GM12878 (cell line): Measurements from ENCODE around the gene PRKCD. TPM values are rescaled to one million over a fixed set of nuclear protein-coding genes. Genes with fewer than 3 reads are reported as not detected.

Experiments
- CBFB ChIP-seq: IDR thresholded peaks from 2 replicates; pipeline ENCODE4 v1.6.1; 2016; ENCODE audit warnings: antibody characterized with exemption, low read depth
- CHD1 ChIP-seq: IDR thresholded peaks from 2 replicates; pipeline ENCODE4 v1.6.1; 2012; ENCODE audit warnings: low read depth, low read length, improper control_type of control experiment
- DPF2 ChIP-seq: fragments of 450-650 bp; IDR thresholded peaks from 2 replicates; pipeline ENCODE4 v1.6.1; 2017; ENCODE audit warnings: mild to moderate bottlenecking
- KAT2A ChIP-seq: conservative IDR thresholded peaks from 2 replicates; pipeline ENCODE4 v1.6.1; 2011; ENCODE audit warnings: low read depth, low read length; ENCODE audit not compliant: control insufficient read depth
- MEF2A ChIP-seq: IDR thresholded peaks from 2 replicates; pipeline ENCODE4 v1.6.1; 2011; ENCODE audit warnings: low read depth, mild to moderate bottlenecking, low read length, moderate library complexity; ENCODE audit not compliant: insufficient read depth
- MEF2B ChIP-seq: fragments of 450-650 bp; IDR thresholded peaks from 2 replicates; pipeline ENCODE4 v1.6.1; 2018; ENCODE audit warnings: mild to moderate bottlenecking, moderate library complexity; ENCODE audit not compliant: partially characterized antibody, poor library complexity, severe bottlenecking
- MXI1 ChIP-seq: fragments of 150-350 bp; IDR thresholded peaks from 2 replicates; pipeline ENCODE4 v1.6.1; 2011; ENCODE audit warnings: low read depth, mild to moderate bottlenecking, inconsistent platforms, low read length, improper control_type of control experiment
- MYC ChIP-seq: IDR thresholded peaks from 2 replicates; pipeline ENCODE4 v1.6.1; 2011; ENCODE audit warnings: mild to moderate bottlenecking, low read length, moderate library complexity, inconsistent platforms; ENCODE audit not compliant: insufficient read depth, insufficient replicate concordance, insufficient read length, severe bottlenecking
- NFXL1 ChIP-seq: fragments of 450-650 bp; IDR thresholded peaks from 2 replicates; pipeline ENCODE4 v1.6.1; 2017; ENCODE audit warnings: antibody characterized with exemption, mild to moderate bottlenecking, borderline replicate concordance
- NFYB ChIP-seq: IDR thresholded peaks from 2 replicates; pipeline ENCODE4 v1.6.1; 2011; ENCODE audit warnings: low read depth, mild to moderate bottlenecking, low read length, improper control_type of control experiment, moderate library complexity; ENCODE audit not compliant: insufficient read depth
- NR2F1 ChIP-seq: fragments of 450-650 bp; conservative IDR thresholded peaks from 2 replicates; pipeline ENCODE4 v1.6.1; 2017; ENCODE audit warnings: mild to moderate bottlenecking
- NRF1 ChIP-seq: conservative IDR thresholded peaks from 2 replicates; pipeline ENCODE4 v1.6.1; 2011; ENCODE audit warnings: mild to moderate bottlenecking, low read depth, low read length, improper control_type of control experiment
- POLR2AphosphoS5 ChIP-seq: IDR thresholded peaks from 2 replicates; pipeline ENCODE4 v1.6.1; 2011; ENCODE audit warnings: mild to moderate bottlenecking, low read length, inconsistent platforms
- RAD21 ChIP-seq: IDR thresholded peaks from 2 replicates; pipeline ENCODE4 v1.6.1; 2011; ENCODE audit warnings: mild to moderate bottlenecking, low read depth, low read length, moderate library complexity; ENCODE audit not compliant: insufficient read depth
- SIN3A ChIP-seq: IDR thresholded peaks from 2 replicates; pipeline ENCODE4 v1.6.1; 2012; ENCODE audit warnings: low read depth, low read length, improper control_type of control experiment
- SMAD1 ChIP-seq: fragments of 450-650 bp; IDR thresholded peaks from 2 replicates; pipeline ENCODE4 v1.6.1; 2018; ENCODE audit warnings: mild to moderate bottlenecking, low read depth; ENCODE audit not compliant: partially characterized antibody
- ZBED1 ChIP-seq: IDR thresholded peaks from 2 replicates; pipeline ENCODE4 v1.6.1; 2016; ENCODE audit warnings: borderline replicate concordance
- ZNF207 ChIP-seq: fragments of 450-650 bp; IDR thresholded peaks from 2 replicates; pipeline ENCODE4 v1.6.1; 2014; ENCODE audit warnings: antibody characterized with exemption, mild to moderate bottlenecking, borderline replicate concordance
- ZNF24 ChIP-seq: fragments of 450-650 bp; IDR thresholded peaks from 2 replicates; pipeline ENCODE4 v1.6.1; 2017; ENCODE audit warnings: antibody characterized with exemption, mild to moderate bottlenecking
- polyA plus RNA-seq, 11 experiments: library from polyadenylated mRNA; depleted of rRNA in 4 of 11; unstranded in 6 of 11; stranded (reverse) in 5 of 11; fragments of >200 nt; fragmentation: Nextera tagmentation in 4 of 11; fragmentation: Illumina TruSeq in 1 of 11; extraction: Ambion mirVana in 4 of 11; extraction: Trizol in 1 of 11; gene quantifications; 1 replicate in 1 of 11; 2 replicates in 10 of 11; pipeline versions ENCODE4 v1.2.1 to v1.2.3, GENCODE V29; 2011 to 2016; ENCODE audit warnings: inconsistent platforms in 2 of 11, missing spikeins in 2 of 11, low read depth in 1 of 11
- total RNA-seq, 4 experiments: library from RNA; depleted of rRNA in 3 of 4; stranded (reverse); fragments of >200 nt in 3 of 4; fragmentation: Illumina TruSeq in 1 of 4; extraction: Trizol in 1 of 4; gene quantifications; 2 replicates each; pipeline versions ENCODE4 v1.2.1 to v1.2.3, GENCODE V29; 2013 to 2021
- TF ChIP-seq, protein P1 (sequence below): fragments of 450-650 bp; IDR thresholded peaks from 2 replicates; pipeline ENCODE4 v1.6.1; 2018; ENCODE audit warnings: borderline replicate concordance, mild to moderate bottlenecking; ENCODE audit not compliant: partially characterized antibody
- TF ChIP-seq, protein P2 (sequence below): IDR thresholded peaks from 2 replicates; pipeline ENCODE4 v1.6.1; 2011; ENCODE audit warnings: low read depth, low read length, improper control_type of control experiment, borderline replicate concordance
- TF ChIP-seq, protein P3 (sequence below): fragments of 450-650 bp; IDR thresholded peaks from 2 replicates; pipeline ENCODE4 v1.6.1; 2016; ENCODE audit warnings: mild to moderate bottlenecking
- TF ChIP-seq, protein P4 (sequence below): IDR thresholded peaks from 2 replicates; pipeline ENCODE4 v1.6.1; 2012; ENCODE audit warnings: low read depth, low read length, improper control_type of control experiment
- TF ChIP-seq, protein P5 (sequence below): IDR thresholded peaks from 2 replicates; pipeline ENCODE4 v1.6.1; 2012; ENCODE audit warnings: low read depth, low read length, improper control_type of control experiment

Gene PRKCD
- total and polyA plus RNA-seq, 10 of the 15 experiments (the other 5 are each of a cell fraction or from before 2014, with no cell fraction given), result 10.0 to 114 (median 42.4) TPM

DNA sequence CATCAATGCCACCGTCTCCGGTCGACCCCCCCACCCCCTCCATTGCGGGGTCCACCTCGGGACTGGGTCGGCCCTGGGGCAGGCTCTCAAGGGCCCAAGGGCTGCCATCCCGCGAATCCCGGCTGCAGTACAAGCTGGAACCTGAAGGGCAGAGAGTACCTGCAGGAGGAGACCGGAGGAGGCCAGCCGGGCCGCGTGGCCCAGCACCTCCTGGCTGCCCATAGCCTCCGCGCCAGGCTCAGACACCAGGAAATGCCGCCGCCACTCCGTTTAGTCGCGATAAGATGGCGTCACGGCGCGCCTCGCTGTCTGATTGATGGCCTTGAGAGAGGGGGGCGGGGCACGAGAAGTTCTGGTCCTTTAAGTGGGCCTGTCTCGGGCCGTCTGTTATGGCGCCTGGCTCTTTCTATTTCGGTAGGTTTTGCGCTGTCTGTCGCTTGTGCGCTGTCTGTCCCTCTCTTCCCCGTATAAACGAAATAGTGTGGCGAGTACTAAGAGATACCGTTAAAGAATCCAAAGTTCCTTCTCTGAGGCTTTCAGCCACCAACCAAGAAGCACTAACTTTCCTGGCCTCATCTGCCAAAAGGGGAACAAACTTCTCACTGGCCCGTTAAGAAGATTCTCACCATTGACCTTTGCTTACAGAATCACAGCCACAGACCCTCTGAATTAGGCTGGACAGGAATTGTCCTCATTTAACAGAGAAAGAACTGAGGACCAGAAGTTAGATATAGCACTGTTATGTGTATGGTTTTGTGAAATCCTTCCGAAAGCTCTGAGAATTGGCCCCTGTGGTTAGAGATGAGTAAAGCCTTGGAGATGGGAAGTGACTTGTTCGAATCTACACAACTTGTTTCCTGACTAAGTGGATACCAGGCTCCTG, 30.6 kb upstream of the PRKCD start, which contains the start of gene RFT1 (continued):
- TF ChIP-seq, protein P1, sequence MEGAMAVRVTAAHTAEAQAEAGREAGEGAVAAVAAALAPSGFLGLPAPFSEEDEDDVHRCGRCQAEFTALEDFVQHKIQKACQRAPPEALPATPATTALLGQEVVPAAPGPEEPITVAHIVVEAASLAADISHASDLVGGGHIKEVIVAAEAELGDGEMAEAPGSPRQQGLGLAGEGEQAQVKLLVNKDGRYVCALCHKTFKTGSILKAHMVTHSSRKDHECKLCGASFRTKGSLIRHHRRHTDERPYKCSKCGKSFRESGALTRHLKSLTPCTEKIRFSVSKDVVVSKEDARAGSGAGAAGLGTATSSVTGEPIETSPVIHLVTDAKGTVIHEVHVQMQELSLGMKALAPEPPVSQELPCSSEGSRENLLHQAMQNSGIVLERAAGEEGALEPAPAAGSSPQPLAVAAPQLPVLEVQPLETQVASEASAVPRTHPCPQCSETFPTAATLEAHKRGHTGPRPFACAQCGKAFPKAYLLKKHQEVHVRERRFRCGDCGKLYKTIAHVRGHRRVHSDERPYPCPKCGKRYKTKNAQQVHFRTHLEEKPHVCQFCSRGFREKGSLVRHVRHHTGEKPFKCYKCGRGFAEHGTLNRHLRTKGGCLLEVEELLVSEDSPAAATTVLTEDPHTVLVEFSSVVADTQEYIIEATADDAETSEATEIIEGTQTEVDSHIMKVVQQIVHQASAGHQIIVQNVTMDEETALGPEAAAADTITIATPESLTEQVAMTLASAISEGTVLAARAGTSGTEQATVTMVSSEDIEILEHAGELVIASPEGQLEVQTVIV, result peak; percentile 77
- TF ChIP-seq NRF1, result 0 out of 2 replicates have a peak, but pooled peaks have one; percentile 18
- 0 out of 2 replicates have a peak, but pooled peaks have one; percentile 56 for TF ChIP-seq CBFB
- TF ChIP-seq MEF2A, result 0 out of 2 replicates have a peak, but pooled peaks have one; percentile 10
- TF ChIP-seq ZBED1, result peak; percentile 78; the same call in 1 of the 2 replicates
- no peak for TF ChIP-seq MEF2B
- peak; percentile 89 for TF ChIP-seq NFYB
- TF ChIP-seq ZNF207, result peak; percentile 69; the same call in 1 of the 2 replicates
- no peak for TF ChIP-seq KAT2A
- TF ChIP-seq, protein P2, sequence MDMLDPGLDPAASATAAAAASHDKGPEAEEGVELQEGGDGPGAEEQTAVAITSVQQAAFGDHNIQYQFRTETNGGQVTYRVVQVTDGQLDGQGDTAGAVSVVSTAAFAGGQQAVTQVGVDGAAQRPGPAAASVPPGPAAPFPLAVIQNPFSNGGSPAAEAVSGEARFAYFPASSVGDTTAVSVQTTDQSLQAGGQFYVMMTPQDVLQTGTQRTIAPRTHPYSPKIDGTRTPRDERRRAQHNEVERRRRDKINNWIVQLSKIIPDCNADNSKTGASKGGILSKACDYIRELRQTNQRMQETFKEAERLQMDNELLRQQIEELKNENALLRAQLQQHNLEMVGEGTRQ, result no peak
- peak; percentile 84 for TF ChIP-seq SMAD1
- TF ChIP-seq NFXL1, result no peak
- no peak for TF ChIP-seq RAD21
- TF ChIP-seq NR2F1, result 0 out of 2 replicates have a peak, but pooled peaks have one; percentile 23
- peak; percentile 90 for TF ChIP-seq MXI1
- no peak for TF ChIP-seq ZNF24
- TF ChIP-seq DPF2, result peak; percentile 73; the same call in 1 of the 2 replicates
- TF ChIP-seq, protein P3, sequence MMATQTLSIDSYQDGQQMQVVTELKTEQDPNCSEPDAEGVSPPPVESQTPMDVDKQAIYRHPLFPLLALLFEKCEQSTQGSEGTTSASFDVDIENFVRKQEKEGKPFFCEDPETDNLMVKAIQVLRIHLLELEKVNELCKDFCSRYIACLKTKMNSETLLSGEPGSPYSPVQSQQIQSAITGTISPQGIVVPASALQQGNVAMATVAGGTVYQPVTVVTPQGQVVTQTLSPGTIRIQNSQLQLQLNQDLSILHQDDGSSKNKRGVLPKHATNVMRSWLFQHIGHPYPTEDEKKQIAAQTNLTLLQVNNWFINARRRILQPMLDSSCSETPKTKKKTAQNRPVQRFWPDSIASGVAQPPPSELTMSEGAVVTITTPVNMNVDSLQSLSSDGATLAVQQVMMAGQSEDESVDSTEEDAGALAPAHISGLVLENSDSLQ, result peak; percentile 97
- TF ChIP-seq, protein P4, sequence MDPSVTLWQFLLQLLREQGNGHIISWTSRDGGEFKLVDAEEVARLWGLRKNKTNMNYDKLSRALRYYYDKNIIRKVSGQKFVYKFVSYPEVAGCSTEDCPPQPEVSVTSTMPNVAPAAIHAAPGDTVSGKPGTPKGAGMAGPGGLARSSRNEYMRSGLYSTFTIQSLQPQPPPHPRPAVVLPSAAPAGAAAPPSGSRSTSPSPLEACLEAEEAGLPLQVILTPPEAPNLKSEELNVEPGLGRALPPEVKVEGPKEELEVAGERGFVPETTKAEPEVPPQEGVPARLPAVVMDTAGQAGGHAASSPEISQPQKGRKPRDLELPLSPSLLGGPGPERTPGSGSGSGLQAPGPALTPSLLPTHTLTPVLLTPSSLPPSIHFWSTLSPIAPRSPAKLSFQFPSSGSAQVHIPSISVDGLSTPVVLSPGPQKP, result no peak
- TF ChIP-seq POLR2AphosphoS5, result peak; percentile 94
- TF ChIP-seq SIN3A, result peak; percentile 93
- TF ChIP-seq MYC, result peak; percentile 47
- TF ChIP-seq CHD1, result 0 out of 2 replicates have a peak, but pooled peaks have one; percentile 36
- TF ChIP-seq, protein P5, sequence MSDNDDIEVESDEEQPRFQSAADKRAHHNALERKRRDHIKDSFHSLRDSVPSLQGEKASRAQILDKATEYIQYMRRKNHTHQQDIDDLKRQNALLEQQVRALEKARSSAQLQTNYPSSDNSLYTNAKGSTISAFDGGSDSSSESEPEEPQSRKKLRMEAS, result peak; percentile 86
